T-cell (primary cell): ENCODE data around the gene RNF144B. TPM values are rescaled to one million over a fixed set of nuclear protein-coding genes. Genes with fewer than 3 reads are reported as not detected.
A peak's percentile ranks its signal among the peaks of the same experiment; 100 is the strongest.
"Not testable (repeated sequence)": the region's sequence is repeated elsewhere in the genome, so short reads cannot be mapped to it uniquely, and the experiment has no call there.

ENCODE experiments used
- ATAC-seq, 4 experiments: fragments of 200-7000 bp in 3 of 4; fragments of 150-1000 bp in 1 of 4; cut with Tn5 transposase; replicated peaks in 1 of 4; 1 replicate in 3 of 4; 2 replicates in 1 of 4; pipeline ENCODE4 v1.10.0; 2021; ENCODE audit warnings: moderate library complexity in 3 of 4, mild to moderate bottlenecking in 2 of 4, moderate number of reproducible peaks in 1 of 4
- CTCF ChIA-PET, 2 donors: fragments of 300-600 bp; sonication (Branson Sonifier 250); formaldehyde crosslinking; loops; one replicate each; lab custom pipeline; 2022; ENCODE audit warnings: antibody characterized with exemption in 2 of 2; lab: Charles Lee
- POLR2A ChIA-PET, 2 donors: fragments of 300-600 bp; sonication (Branson Sonifier 250); formaldehyde crosslinking; loops; one replicate each; lab custom pipeline; 2022; ENCODE audit warnings: antibody characterized with exemption in 2 of 2; lab: Charles Lee
- DNase-seq, 35 experiments: peaks; one replicate each; pipeline versions ENCODE4 v3.0.0 to v3.0.0-alpha.2; 2013 to 2023
- H3K27ac ChIP-seq: one replicate; pipeline ENCODE4 v1.5.1; 2013; ENCODE audit warnings: low read length
- H3K27me3 ChIP-seq, 2 experiments: replicated peaks in 1 of 2; 1 replicate in 1 of 2; 2 replicates in 1 of 2; pipeline versions ENCODE4 v1.6.1 to v1.7.0; 2013; ENCODE audit warnings: low read length in 1 of 2, mixed read lengths in 1 of 2; ENCODE audit not compliant: control insufficient read depth in 2 of 2, insufficient read depth in 2 of 2; ENCODE audit errors: extremely low read depth in 1 of 2
- H3K36me3 ChIP-seq, 2 donors: 1 replicate in 1 of 2; 2 replicates in 1 of 2; pipeline versions ENCODE4 v1.6.1 to v1.7.0; 2013; ENCODE audit warnings: low read length in 1 of 2; ENCODE audit not compliant: control insufficient read depth in 2 of 2, insufficient read depth in 1 of 2; ENCODE audit errors: extremely low read depth in 1 of 2
- H3K4me1 ChIP-seq, 2 experiments: 1 replicate in 1 of 2; 2 replicates in 1 of 2; pipeline versions ENCODE4 v1.6.1 to v1.7.0; 2013; ENCODE audit warnings: low read length in 2 of 2, mixed read lengths in 1 of 2; ENCODE audit not compliant: insufficient read depth in 2 of 2, control insufficient read depth in 1 of 2; ENCODE audit errors: extremely low read depth in 1 of 2
- H3K4me3 ChIP-seq, 2 donors: 1 replicate in 1 of 2; 2 replicates in 1 of 2; pipeline versions ENCODE4 v1.5.1 to v1.7.0; 2013; ENCODE audit warnings: mild to moderate bottlenecking in 2 of 2, low read length in 1 of 2, moderate library complexity in 1 of 2; ENCODE audit not compliant: control insufficient read depth in 1 of 2; ENCODE audit errors: extremely low read depth in 1 of 2
- H3K9me3 ChIP-seq: 2 replicates; pipeline ENCODE4 v1.7.0; 2013
- H3K27ac Mint-ChIP-seq, 2 donors: one replicate each; pipeline ENCODE4 v1.8.0; 2020 to 2021; ENCODE audit warnings: mild to moderate bottlenecking in 2 of 2, mixed read lengths in 2 of 2
- H3K27me3 Mint-ChIP-seq, 2 donors: one replicate each; pipeline ENCODE4 v1.8.0; 2021 to 2022; ENCODE audit warnings: mixed read lengths in 2 of 2
- H3K36me3 Mint-ChIP-seq: one replicate; pipeline ENCODE4 v1.8.0; 2021; ENCODE audit warnings: mixed read lengths
- H3K4me1 Mint-ChIP-seq, 3 donors: one replicate each; pipeline ENCODE4 v1.8.0; 2020 to 2022; ENCODE audit warnings: mixed read lengths in 3 of 3, mild to moderate bottlenecking in 1 of 3
- H3K4me3 Mint-ChIP-seq, 3 donors: one replicate each; pipeline ENCODE4 v1.8.0; 2020 to 2022; ENCODE audit warnings: mild to moderate bottlenecking in 3 of 3, mixed read lengths in 3 of 3, moderate library complexity in 3 of 3
- H3K9me3 Mint-ChIP-seq, 3 donors: one replicate each; pipeline ENCODE4 v1.8.0; 2020 to 2022; ENCODE audit warnings: mixed read lengths in 3 of 3
- WGBS: methylation state at CpG from one replicate; pipeline ENCODE4 v1.1.5; 2013; ENCODE audit warnings: missing lambda C conversion rate; ENCODE audit not compliant: insufficient coverage; 5-methylcytosine and 5-hydroxymethylcytosine counted together
- total RNA-seq, 35 experiments: library from RNA in 6 of 35; stranded (reverse) in 6 of 35; fragments of 120-200 nt in 1 of 35; gene quantifications; one replicate each; pipeline versions ENCODE4 v1.2.1 to v1.2.4 and lab custom pipeline; 2013 to 2026

Gene RNF144B
- total RNA-seq, 5 donors from 2014 or later (not counting 1 experiment from before 2014, with no cell fraction given), result 3.2 to 4.8 (median 4.3) TPM

GRCh38 chr6:18397701-18398100 is 10.6 kb downstream of the RNF144B start:
- ChIA-PET CTCF (interaction anchor here (0.5 to 1.0 kb wide), 3 partner anchors 10 to 1623 kb away, joined by 3 read pairs; no protein-coding TSS in a partner anchor), POLR2A (interaction anchor here in 1 of 2 donors (1.1 kb wide), 1 partner anchor 16 kb away, joined by 4 read pairs; no protein-coding TSS in a partner anchor)
- Mint-ChIP-seq H3K27ac (no peak overlapping the region), H3K4me3 (no peak overlapping the region), H3K9me3 (no peaks in the 10 kb centered on the region), H3K4me1 (peaks cover 12 to 20% (median 14%) of the 10 kb centered on the region in 3 donors), H3K27me3 (no peaks in the 10 kb centered on the region), H3K36me3 (peaks cover 27% of the 10 kb centered on the region)
- Histone ChIP-seq H3K27ac (no peak overlapping the region), H3K4me1 (peaks cover 0 to 12% of the 10 kb centered on the region in 2 experiments), H3K9me3 (no peaks in the 10 kb centered on the region), H3K27me3 (no peaks in the 10 kb centered on the region), H3K36me3 (peaks cover 3 to 8% of the 10 kb centered on the region in 2 donors), H3K4me3 (no peak overlapping the region)
- WGBS, result no CpG with 5 or more reads among the region's 6 CpGs
- DNase-seq (no peak), ATAC-seq (no peak)

DNA sequence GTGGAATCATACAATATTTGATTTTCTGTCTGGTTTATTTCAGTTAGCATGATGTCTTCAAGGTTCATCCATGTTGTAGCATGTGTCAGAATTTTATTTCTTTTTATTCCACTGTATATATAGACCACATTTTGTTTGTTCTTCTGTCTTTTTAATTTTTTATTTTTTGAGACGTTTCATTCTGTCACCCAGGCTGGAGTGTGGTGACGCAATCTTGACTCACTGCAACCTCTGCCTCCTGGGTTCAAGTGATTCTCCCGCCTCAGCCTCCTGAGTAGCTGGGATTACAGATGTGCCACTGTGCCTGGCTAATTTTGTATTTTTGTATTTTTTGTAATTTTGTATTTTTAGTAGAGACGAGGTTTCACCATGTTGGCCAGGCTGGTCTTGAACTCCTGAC is 11.1 kb downstream of the RNF144B start:
- Mint-ChIP-seq H3K36me3 (peaks cover 32% of the 10 kb centered on the region), H3K4me1 (peaks cover 12 to 20% (median 14%) of the 10 kb centered on the region in 3 donors)
- DNase-seq, POLR2A ChIA-PET, H3K27me3 Mint-ChIP-seq, ATAC-seq, H3K27me3 ChIP-seq, H3K9me3 Mint-ChIP-seq, H3K4me3 Mint-ChIP-seq, H3K27ac Mint-ChIP-seq, H3K27ac ChIP-seq, H3K36me3 ChIP-seq, H3K4me3 ChIP-seq, CTCF ChIA-PET, H3K9me3 ChIP-seq: not testable (repeated sequence)
- WGBS, result 93% methylated on average over 2 of the region's 4 CpGs
- peaks cover 0 to 14% of the 10 kb centered on the region in 2 experiments for H3K4me1 ChIP-seq

DNA sequence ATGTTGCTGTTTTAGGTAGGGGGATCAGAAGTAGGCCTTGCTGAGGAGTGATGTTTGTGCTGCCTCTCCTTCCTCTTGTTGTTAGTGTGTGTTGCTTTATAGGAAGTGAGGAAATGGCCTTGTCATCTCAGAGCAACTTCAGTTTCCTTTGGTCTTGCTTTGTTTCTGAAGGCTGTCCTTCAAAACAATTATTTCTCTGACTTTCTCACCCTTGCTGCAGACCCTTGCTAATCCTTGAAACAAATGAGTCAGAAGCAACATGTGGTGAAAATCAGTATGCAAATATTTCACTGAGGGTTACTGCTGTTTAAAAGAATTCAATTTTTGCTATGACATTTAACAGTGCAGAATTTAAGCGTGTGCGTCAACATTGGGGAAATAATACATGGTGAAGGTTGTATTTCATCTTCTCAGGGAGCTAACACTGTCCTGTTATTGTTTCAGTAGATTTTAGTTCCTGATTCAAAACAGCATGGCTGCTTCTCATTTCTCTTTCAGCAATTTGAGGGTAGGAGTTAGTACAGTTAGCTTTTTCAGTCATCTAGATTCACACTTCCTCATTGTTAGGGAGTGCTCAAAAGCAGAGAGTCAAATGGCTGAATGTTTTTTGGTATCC is 13.8 kb downstream of the RNF144B start:
- ChIA-PET POLR2A (no interaction called here), CTCF (no interaction called here)
- WGBS, result 60% methylated on average over 2 of the region's 2 CpGs
- Histone ChIP-seq H3K36me3 (peaks cover 3 to 8% of the 10 kb centered on the region in 2 donors), H3K9me3 (no peaks in the 10 kb centered on the region), H3K27ac (no peak overlapping the region), H3K4me1 (peaks cover 0 to 14% of the 10 kb centered on the region in 2 experiments), H3K4me3 (no peak overlapping the region), H3K27me3 (no peaks in the 10 kb centered on the region)
- Mint-ChIP-seq H3K4me1 (peaks cover 12 to 16% (median 14%) of the 10 kb centered on the region in 3 donors), H3K4me3 (peak overlapping the region in 1 of 3 donors; percentile 0), H3K27ac (peak overlapping the region; percentile 71 to 77), H3K27me3 (no peaks in the 10 kb centered on the region), H3K36me3 (peaks cover 45% of the 10 kb centered on the region), H3K9me3 (no peaks in the 10 kb centered on the region)
- DNase-seq (peak in 1 of 35 experiments; percentile 5), ATAC-seq (peak in 2 of 4 experiments; percentile 29 to 38)

- POLR2A ChIA-PET, H3K36me3 ChIP-seq, H3K27me3 Mint-ChIP-seq, H3K4me3 ChIP-seq, DNase-seq, H3K27me3 ChIP-seq, H3K9me3 ChIP-seq, H3K27ac ChIP-seq, CTCF ChIA-PET, H3K4me3 Mint-ChIP-seq, ATAC-seq, H3K9me3 Mint-ChIP-seq, H3K27ac Mint-ChIP-seq: not testable (repeated sequence)
- Mint-ChIP-seq H3K4me1 (peaks cover 13 to 15% (median 14%) of the 10 kb centered on the region in 3 donors), H3K36me3 (peaks cover 45% of the 10 kb centered on the region)
- 100% methylated on average over 2 of the region's 6 CpGs for WGBS
- H3K4me1 ChIP-seq, result peaks cover 0 to 14% of the 10 kb centered on the region in 2 experiments
Observed at GRCh38 chr6:18404965-18405364, 17.8 kb downstream of the RNF144B start.

- CTCF ChIA-PET, result no interaction called here
- H3K4me1 Mint-ChIP-seq, result peaks cover 9 to 16% (median 9%) of the 10 kb centered on the region in 3 donors
- peaks cover 47% of the 10 kb centered on the region for H3K36me3 Mint-ChIP-seq
- H3K4me1 ChIP-seq, result peaks cover 0 to 8% of the 10 kb centered on the region in 2 experiments
- 100% methylated on average over 1 of the region's 4 CpGs for WGBS
- peaks cover 0 to 3% of the 10 kb centered on the region in 2 donors for H3K36me3 ChIP-seq
- ATAC-seq, result no peak
- no peaks in the 10 kb centered on the region for H3K9me3 ChIP-seq
- no peak overlapping the region for H3K27ac ChIP-seq
- H3K27ac Mint-ChIP-seq, result no peak overlapping the region
- no peak overlapping the region for H3K4me3 Mint-ChIP-seq
- no peaks in the 10 kb centered on the region for H3K27me3 ChIP-seq
- POLR2A ChIA-PET, result no interaction called here
- no peak overlapping the region for H3K4me3 ChIP-seq
- no peak for DNase-seq
- no peaks in the 10 kb centered on the region for H3K9me3 Mint-ChIP-seq
- no peaks in the 10 kb centered on the region for H3K27me3 Mint-ChIP-seq
Observed at GRCh38 chr6:18405477-18406293, 18.5 kb downstream of the RNF144B start.

DNA sequence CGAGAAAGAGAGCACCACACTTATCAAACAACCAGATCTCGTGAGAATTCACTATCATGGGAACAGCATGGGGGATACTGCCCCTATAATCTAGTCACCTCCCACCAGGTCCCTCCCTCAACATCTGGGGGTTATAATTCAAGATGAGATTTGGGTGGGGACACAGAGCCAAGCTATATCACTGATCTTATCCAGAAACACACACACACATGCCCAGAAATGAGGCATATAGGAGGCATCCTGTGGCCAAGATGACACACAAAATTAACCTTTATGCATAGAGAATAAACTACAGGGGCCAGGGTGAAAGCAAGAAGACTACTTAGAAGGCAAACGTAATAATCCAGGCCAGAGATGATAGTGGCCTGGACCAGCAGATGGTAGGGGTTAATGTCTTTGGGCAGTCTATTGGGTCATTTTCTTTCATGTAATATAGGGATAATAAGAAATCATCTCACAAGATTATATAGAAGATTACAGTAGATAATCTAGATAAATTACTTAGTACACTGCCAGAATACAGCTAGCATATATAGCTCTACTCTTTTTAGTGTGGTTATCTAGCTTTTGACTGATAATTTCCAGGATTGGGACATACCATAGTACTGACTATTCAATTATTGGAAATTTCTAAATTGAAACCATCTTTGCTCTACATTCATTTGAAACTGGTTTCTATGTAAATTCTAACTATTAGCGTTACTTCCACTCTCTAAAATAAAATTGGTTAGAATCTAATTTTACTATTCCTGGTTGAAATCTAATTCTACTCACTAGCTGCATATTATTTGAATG is 20.0 kb downstream of the RNF144B start:
- no peak overlapping the region for H3K4me3 Mint-ChIP-seq
- ATAC-seq, result no peak
- peaks cover 0 to 13% (median 2%) of the 10 kb centered on the region in 3 donors for H3K4me1 Mint-ChIP-seq
- Histone ChIP-seq H3K27me3 (no peaks in the 10 kb centered on the region), H3K4me1 (peaks cover 0 to 2% of the 10 kb centered on the region in 2 experiments), H3K9me3 (no peaks in the 10 kb centered on the region), H3K4me3 (no peak overlapping the region), H3K27ac (no peak overlapping the region), H3K36me3 (no peaks in the 10 kb centered on the region)
- WGBS, result 100% methylated on average over 1 of the region's 4 CpGs
- no peaks in the 10 kb centered on the region for H3K27me3 Mint-ChIP-seq
- H3K36me3 Mint-ChIP-seq, result peaks cover 44% of the 10 kb centered on the region
- ChIA-PET CTCF (interaction anchor here (0.6 to 1.3 kb wide), 2 partner anchors 20 to 1710 kb away, joined by 3 read pairs; partner anchors contain the start of gene RNF144B (in 1 of the 2)), POLR2A (no interaction called here)
- DNase-seq, result no peak
- H3K9me3 Mint-ChIP-seq, result no peaks in the 10 kb centered on the region
- H3K27ac Mint-ChIP-seq, result no peak overlapping the region
